Activated CD8-positive, alpha-beta T cell treated with anti-CD3 and anti-CD28 coated beads for 36 hours (primary cell): ENCODE results near the gene HEATR1. TPM values are rescaled to one million over a fixed set of nuclear protein-coding genes. Genes with fewer than 3 reads are reported as not detected.

Source experiments
- ATAC-seq: fragments of 200-7000 bp; cut with Tn5 transposase; one replicate; pipeline ENCODE4 v1.10.0; 2021; ENCODE audit warnings: mild to moderate bottlenecking, moderate library complexity
- CTCF ChIA-PET: fragments of 350-600 bp; sonication (Branson Sonifier 250); formaldehyde crosslinking; loops from one replicate; lab custom pipeline; 2021; ENCODE audit warnings: antibody characterized with exemption; lab: Charles Lee
- POLR2A ChIA-PET: fragments of 350-600 bp; sonication (Branson Sonifier 250); formaldehyde crosslinking; loops from one replicate; lab custom pipeline; 2021; ENCODE audit warnings: antibody characterized with exemption; lab: Charles Lee
- DNase-seq: peaks from one replicate; pipeline ENCODE4 v3.0.0-alpha.2; 2020
- H3K27ac Mint-ChIP-seq: one replicate; pipeline ENCODE4 v1.8.0; 2021; ENCODE audit warnings: mild to moderate bottlenecking, mixed read lengths
- H3K27me3 Mint-ChIP-seq: one replicate; pipeline ENCODE4 v1.8.0; 2021; ENCODE audit warnings: mixed read lengths
- H3K36me3 Mint-ChIP-seq: one replicate; pipeline ENCODE4 v1.8.0; 2021; ENCODE audit warnings: low read depth, mixed read lengths
- H3K4me1 Mint-ChIP-seq: one replicate; pipeline ENCODE4 v1.8.0; 2021; ENCODE audit warnings: low read depth, mixed read lengths
- H3K4me3 Mint-ChIP-seq: one replicate; pipeline ENCODE4 v1.8.0; 2021; ENCODE audit warnings: mild to moderate bottlenecking, moderate library complexity, mixed read lengths
- H3K9me3 Mint-ChIP-seq: one replicate; pipeline ENCODE4 v1.8.0; 2021; ENCODE audit warnings: mixed read lengths
- intact Hi-C: fragments of 100-400 bp; cut with micrococcal nuclease; formaldehyde crosslinking; loops from one replicate; pipeline ENCODE4 v1.10.0; 2022
- total RNA-seq, 2 experiments: library from RNA; stranded (reverse); gene quantifications; one replicate each; pipeline ENCODE4 v1.2.3, GENCODE V29; 2021
- TF ChIP-seq, protein P1 (sequence below): fragments of 200-600 bp; IDR thresholded peaks from one replicate; pipeline ENCODE4 v1.8.0; 2022; ENCODE audit warnings: antibody characterized with exemption, mild to moderate bottlenecking

HEATR1 gene
- 10 to 100 TPM; 80.9 to 81.7 TPM for total RNA-seq

GRCh38 chr1:236603991-236604904 is at the start of gene HEATR1:
Gene HEATR1, minus strand, starts transcription at chr1:236604516. Its CDS starts 421 bp downstream, at chr1:236604095.
- Mint-ChIP-seq H3K27me3 (peaks cover 7% of the 10 kb centered on the region), H3K4me3 (peak within 1 kb of the TSS; percentile 98), H3K4me1 (peaks cover 25% of the 10 kb centered on the region), H3K27ac (peak within 1 kb of the TSS; percentile 94), H3K9me3 (no peaks in the 10 kb centered on the region), H3K36me3 (peaks cover 30% of the 10 kb centered on the region)
- ChIA-PET POLR2A (interaction anchor here (0.6 to 1.8 kb wide), 9 partner anchors 13 to 432 kb away, joined by 3 to 5 read pairs (median 3); partner anchors contain the start of genes LGALS8 and MTR), CTCF (interaction anchor here (0.8 to 1.5 kb wide), 5 partner anchors 8 to 268 kb away, joined by 3 to 4 read pairs (median 3); no protein-coding TSS in a partner anchor)
- peak; percentile 92 for DNase-seq
- peak; percentile 95 for ATAC-seq
- TF ChIP-seq, protein P1, sequence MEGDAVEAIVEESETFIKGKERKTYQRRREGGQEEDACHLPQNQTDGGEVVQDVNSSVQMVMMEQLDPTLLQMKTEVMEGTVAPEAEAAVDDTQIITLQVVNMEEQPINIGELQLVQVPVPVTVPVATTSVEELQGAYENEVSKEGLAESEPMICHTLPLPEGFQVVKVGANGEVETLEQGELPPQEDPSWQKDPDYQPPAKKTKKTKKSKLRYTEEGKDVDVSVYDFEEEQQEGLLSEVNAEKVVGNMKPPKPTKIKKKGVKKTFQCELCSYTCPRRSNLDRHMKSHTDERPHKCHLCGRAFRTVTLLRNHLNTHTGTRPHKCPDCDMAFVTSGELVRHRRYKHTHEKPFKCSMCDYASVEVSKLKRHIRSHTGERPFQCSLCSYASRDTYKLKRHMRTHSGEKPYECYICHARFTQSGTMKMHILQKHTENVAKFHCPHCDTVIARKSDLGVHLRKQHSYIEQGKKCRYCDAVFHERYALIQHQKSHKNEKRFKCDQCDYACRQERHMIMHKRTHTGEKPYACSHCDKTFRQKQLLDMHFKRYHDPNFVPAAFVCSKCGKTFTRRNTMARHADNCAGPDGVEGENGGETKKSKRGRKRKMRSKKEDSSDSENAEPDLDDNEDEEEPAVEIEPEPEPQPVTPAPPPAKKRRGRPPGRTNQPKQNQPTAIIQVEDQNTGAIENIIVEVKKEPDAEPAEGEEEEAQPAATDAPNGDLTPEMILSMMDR = no peak
- intact Hi-C loops = no loop called here

- no peak overlapping the region for H3K27ac Mint-ChIP-seq
- no peak for DNase-seq
- no peaks in the 10 kb centered on the region for H3K27me3 Mint-ChIP-seq
- no peak overlapping the region for H3K4me3 Mint-ChIP-seq
- intact Hi-C loops = no loop called here
- H3K4me1 Mint-ChIP-seq = no peaks in the 10 kb centered on the region
- no peaks in the 10 kb centered on the region for H3K36me3 Mint-ChIP-seq
- ChIA-PET POLR2A (no interaction called here), CTCF (no interaction called here)
- TF ChIP-seq, protein P1 = no peak
- no peak for ATAC-seq
- no peaks in the 10 kb centered on the region for H3K9me3 Mint-ChIP-seq
These were observed 40.8 kb upstream of the HEATR1 start for GRCh38 chr1:236645016-236645680.

DNA sequence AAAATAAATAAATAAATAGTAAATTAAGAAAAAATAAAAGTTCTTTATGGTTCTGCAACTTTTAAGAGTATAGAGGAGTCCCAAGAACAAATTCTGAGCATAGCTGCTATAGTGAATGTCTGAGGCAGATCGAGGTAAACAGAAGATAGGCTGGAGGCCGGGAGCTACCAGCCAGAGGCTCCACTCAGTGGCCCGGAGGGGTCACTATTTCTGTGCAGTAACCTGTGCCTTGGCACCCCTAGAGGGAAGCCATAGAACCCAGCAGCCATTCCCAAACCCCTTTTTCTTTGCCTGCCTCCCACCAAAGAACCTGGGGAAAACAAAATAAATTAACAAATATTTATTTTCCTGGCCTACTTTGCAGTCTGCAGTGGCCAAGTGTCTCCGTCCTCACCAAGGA is 38.4 kb upstream of the HEATR1 start:
- H3K36me3 Mint-ChIP-seq = no peaks in the 10 kb centered on the region
- CTCF ChIA-PET = no interaction called here
- H3K27me3 Mint-ChIP-seq = no peaks in the 10 kb centered on the region
- POLR2A ChIA-PET = no interaction called here
- intact Hi-C loops = no loop called here
- TF ChIP-seq, protein P1 = no peak
- H3K4me1 Mint-ChIP-seq = no peaks in the 10 kb centered on the region
- H3K27ac Mint-ChIP-seq = no peak overlapping the region
- DNase-seq (no peak), ATAC-seq (no peak)
- no peak overlapping the region for H3K4me3 Mint-ChIP-seq
- H3K9me3 Mint-ChIP-seq = no peaks in the 10 kb centered on the region

GRCh38 chr1:236639686-236640085 is 35.4 kb upstream of the HEATR1 start:
- H3K9me3 Mint-ChIP-seq = no peaks in the 10 kb centered on the region
- CTCF ChIA-PET = interaction anchor here (0.9 to 1.3 kb wide), 2 partner anchors 15 to 120 kb away, joined by 3 read pairs; no protein-coding TSS in a partner anchor

More at GRCh38 chr1:236639686-236640085, 35.4 kb upstream of the HEATR1 start:
- TF ChIP-seq, protein P1 = no peak
- no peak overlapping the region for H3K27ac Mint-ChIP-seq
- H3K4me3 Mint-ChIP-seq = no peak overlapping the region
- no peak for ATAC-seq
- H3K36me3 Mint-ChIP-seq = no peaks in the 10 kb centered on the region
- DNase-seq = no peak
- H3K27me3 Mint-ChIP-seq = peaks cover 11% of the 10 kb centered on the region
- H3K4me1 Mint-ChIP-seq = no peaks in the 10 kb centered on the region
- intact Hi-C loops = no loop called here
- POLR2A ChIA-PET = interaction anchor here (1.1 kb wide), 1 partner anchor 35 kb away, joined by 3 read pairs; no protein-coding TSS in a partner anchor
